ENCODE measurements around the gene SLC16A12.

Gene SLC16A12

DNA sequence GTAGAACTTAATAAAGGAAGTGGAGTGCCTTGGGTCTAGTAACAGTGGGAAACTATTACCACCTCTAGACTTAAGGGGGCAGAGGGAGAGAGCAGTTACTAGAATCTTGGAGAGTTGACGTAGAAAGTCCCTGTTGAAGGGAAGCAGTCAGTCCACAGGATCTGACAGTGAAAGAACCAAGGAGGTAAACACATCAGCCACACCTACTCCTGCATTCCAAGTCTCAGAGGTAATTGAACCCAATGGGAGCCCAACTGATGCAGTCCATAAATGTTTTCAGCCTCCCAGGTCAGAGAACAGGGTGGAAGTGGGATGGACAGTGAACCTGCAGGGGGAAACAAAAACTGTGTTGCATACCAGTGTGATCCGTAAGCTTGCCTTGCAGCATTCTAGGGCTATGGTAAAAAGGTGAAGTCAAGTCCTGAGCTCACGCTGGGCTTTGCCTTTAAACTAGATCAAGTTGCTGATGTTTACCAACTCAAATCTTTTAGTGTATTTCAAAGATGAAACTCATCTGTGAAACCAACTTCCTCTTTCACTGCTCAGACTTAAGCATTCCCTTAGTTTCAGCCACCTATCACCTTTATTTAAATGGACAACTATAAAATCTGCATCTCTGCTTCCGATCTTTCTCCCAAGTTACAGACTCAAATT, 57.2 kb downstream of the SLC16A12 start:
- POLR2A ChIA-PET: no interaction called here
- no peaks in the 10 kb centered on the region; the same call in 1 of the 2 replicates for H3K4me1 ChIP-seq (ENCODE audit: control insufficient read depth, insufficient read depth, low read length)
- H3K9me3 ChIP-seq (ENCODE audit: control insufficient read depth, insufficient read depth, low read depth, low read length): no peaks in the 10 kb centered on the region
- no peak overlapping the region for H3K4me3 ChIP-seq (ENCODE audit: low read depth, low read length)
- no peaks in the 10 kb centered on the region for H3K36me3 ChIP-seq (ENCODE audit: control insufficient read depth in 2 of 2, insufficient read depth in 1 of 2, low read length in 2 of 2)
- no peak for TF ChIP-seq PRDM2 (tag by site-specific recombination; IDR thresholded peaks at IDR 0.05; ENCODE audit: borderline replicate concordance)
- TF ChIP-seq ZNF529 (tag by site-specific recombination; IDR thresholded peaks at IDR 0.05; ENCODE audit: insufficient replicate concordance): no peak
- no peak for TF ChIP-seq ZNF169 (tag by site-specific recombination; IDR thresholded peaks at IDR 0.05)
- TF ChIP-seq, protein P1, sequence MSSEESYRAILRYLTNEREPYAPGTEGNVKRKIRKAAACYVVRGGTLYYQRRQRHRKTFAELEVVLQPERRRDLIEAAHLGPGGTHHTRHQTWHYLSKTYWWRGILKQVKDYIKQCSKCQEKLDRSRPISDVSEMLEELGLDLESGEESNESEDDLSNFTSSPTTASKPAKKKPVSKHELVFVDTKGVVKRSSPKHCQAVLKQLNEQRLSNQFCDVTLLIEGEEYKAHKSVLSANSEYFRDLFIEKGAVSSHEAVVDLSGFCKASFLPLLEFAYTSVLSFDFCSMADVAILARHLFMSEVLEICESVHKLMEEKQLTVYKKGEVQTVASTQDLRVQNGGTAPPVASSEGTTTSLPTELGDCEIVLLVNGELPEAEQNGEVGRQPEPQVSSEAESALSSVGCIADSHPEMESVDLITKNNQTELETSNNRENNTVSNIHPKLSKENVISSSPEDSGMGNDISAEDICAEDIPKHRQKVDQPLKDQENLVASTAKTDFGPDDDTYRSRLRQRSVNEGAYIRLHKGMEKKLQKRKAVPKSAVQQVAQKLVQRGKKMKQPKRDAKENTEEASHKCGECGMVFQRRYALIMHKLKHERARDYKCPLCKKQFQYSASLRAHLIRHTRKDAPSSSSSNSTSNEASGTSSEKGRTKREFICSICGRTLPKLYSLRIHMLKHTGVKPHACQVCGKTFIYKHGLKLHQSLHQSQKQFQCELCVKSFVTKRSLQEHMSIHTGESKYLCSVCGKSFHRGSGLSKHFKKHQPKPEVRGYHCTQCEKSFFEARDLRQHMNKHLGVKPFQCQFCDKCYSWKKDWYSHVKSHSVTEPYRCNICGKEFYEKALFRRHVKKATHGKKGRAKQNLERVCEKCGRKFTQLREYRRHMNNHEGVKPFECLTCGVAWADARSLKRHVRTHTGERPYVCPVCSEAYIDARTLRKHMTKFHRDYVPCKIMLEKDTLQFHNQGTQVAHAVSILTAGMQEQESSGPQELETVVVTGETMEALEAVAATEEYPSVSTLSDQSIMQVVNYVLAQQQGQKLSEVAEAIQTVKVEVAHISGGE (tag by site-specific recombination; conservative IDR thresholded peaks at IDR 0.05; ENCODE audit: low read depth): no peak
- no peak for TF ChIP-seq HOXC10 (CRISPR knock-in tag; IDR thresholded peaks at IDR 0.05)
- TF ChIP-seq BCL11B (tag by site-specific recombination; IDR thresholded peaks at IDR 0.05; ENCODE audit: low read depth): no peak
- no peak for TF ChIP-seq MZF1 (tag by site-specific recombination; IDR thresholded peaks at IDR 0.05; ENCODE audit: borderline replicate concordance)
- TF ChIP-seq, protein P2, sequence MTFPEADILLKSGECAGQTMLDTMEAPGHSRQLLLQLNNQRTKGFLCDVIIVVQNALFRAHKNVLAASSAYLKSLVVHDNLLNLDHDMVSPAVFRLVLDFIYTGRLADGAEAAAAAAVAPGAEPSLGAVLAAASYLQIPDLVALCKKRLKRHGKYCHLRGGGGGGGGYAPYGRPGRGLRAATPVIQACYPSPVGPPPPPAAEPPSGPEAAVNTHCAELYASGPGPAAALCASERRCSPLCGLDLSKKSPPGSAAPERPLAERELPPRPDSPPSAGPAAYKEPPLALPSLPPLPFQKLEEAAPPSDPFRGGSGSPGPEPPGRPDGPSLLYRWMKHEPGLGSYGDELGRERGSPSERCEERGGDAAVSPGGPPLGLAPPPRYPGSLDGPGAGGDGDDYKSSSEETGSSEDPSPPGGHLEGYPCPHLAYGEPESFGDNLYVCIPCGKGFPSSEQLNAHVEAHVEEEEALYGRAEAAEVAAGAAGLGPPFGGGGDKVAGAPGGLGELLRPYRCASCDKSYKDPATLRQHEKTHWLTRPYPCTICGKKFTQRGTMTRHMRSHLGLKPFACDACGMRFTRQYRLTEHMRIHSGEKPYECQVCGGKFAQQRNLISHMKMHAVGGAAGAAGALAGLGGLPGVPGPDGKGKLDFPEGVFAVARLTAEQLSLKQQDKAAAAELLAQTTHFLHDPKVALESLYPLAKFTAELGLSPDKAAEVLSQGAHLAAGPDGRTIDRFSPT (tag by site-specific recombination; IDR thresholded peaks at IDR 0.05): no peak
- TF ChIP-seq, protein P3, sequence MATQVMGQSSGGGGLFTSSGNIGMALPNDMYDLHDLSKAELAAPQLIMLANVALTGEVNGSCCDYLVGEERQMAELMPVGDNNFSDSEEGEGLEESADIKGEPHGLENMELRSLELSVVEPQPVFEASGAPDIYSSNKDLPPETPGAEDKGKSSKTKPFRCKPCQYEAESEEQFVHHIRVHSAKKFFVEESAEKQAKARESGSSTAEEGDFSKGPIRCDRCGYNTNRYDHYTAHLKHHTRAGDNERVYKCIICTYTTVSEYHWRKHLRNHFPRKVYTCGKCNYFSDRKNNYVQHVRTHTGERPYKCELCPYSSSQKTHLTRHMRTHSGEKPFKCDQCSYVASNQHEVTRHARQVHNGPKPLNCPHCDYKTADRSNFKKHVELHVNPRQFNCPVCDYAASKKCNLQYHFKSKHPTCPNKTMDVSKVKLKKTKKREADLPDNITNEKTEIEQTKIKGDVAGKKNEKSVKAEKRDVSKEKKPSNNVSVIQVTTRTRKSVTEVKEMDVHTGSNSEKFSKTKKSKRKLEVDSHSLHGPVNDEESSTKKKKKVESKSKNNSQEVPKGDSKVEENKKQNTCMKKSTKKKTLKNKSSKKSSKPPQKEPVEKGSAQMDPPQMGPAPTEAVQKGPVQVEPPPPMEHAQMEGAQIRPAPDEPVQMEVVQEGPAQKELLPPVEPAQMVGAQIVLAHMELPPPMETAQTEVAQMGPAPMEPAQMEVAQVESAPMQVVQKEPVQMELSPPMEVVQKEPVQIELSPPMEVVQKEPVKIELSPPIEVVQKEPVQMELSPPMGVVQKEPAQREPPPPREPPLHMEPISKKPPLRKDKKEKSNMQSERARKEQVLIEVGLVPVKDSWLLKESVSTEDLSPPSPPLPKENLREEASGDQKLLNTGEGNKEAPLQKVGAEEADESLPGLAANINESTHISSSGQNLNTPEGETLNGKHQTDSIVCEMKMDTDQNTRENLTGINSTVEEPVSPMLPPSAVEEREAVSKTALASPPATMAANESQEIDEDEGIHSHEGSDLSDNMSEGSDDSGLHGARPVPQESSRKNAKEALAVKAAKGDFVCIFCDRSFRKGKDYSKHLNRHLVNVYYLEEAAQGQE (tag by site-specific recombination; IDR thresholded peaks at IDR 0.05): no peak
- TF ChIP-seq ZNF521 (tag by site-specific recombination; IDR thresholded peaks at IDR 0.05): no peak
- no peak for TF ChIP-seq SETDB1 (IDR thresholded peaks at IDR 0.05; ENCODE audit: insufficient read length, low read length)
- CTCF ChIA-PET: interaction anchor here (0.6 kb wide), 2 partner anchors 65 to 1551 kb away, joined by 3 to 4 read pairs; no protein-coding TSS in a partner anchor
- H3K27ac ChIP-seq (ENCODE audit: extremely low read depth, low read depth, low read length): no peak overlapping the region
